Activated CD8-positive, alpha-beta memory T cell treated with anti-CD3 and anti-CD28 coated beads for 36 hours (primary cell): Measurements from ENCODE around the gene ZBTB9. TPM values are rescaled to one million over a fixed set of nuclear protein-coding genes. Genes with fewer than 3 reads are reported as not detected.
"Not testable (repeated sequence)": the region's sequence is repeated elsewhere in the genome, so short reads cannot be mapped to it uniquely, and the experiment has no call there.

Experiments
- CTCF ChIA-PET: fragments of 350-600 bp; sonication (Branson Sonifier 250); formaldehyde crosslinking; loops from one replicate; lab custom pipeline; 2021; ENCODE audit warnings: antibody characterized with exemption; lab: Charles Lee
- POLR2A ChIA-PET: fragments of 350-600 bp; sonication (Branson Sonifier 250); formaldehyde crosslinking; loops from one replicate; lab custom pipeline; 2021; ENCODE audit warnings: antibody characterized with exemption; lab: Charles Lee
- total RNA-seq, 2 experiments: library from RNA; stranded (reverse); gene quantifications; one replicate each; pipeline ENCODE4 v1.2.3, GENCODE V29; 2021

Gene ZBTB9
- total RNA-seq, 2 experiments from 2014 or later, result 14.2 to 15.1 TPM

DNA sequence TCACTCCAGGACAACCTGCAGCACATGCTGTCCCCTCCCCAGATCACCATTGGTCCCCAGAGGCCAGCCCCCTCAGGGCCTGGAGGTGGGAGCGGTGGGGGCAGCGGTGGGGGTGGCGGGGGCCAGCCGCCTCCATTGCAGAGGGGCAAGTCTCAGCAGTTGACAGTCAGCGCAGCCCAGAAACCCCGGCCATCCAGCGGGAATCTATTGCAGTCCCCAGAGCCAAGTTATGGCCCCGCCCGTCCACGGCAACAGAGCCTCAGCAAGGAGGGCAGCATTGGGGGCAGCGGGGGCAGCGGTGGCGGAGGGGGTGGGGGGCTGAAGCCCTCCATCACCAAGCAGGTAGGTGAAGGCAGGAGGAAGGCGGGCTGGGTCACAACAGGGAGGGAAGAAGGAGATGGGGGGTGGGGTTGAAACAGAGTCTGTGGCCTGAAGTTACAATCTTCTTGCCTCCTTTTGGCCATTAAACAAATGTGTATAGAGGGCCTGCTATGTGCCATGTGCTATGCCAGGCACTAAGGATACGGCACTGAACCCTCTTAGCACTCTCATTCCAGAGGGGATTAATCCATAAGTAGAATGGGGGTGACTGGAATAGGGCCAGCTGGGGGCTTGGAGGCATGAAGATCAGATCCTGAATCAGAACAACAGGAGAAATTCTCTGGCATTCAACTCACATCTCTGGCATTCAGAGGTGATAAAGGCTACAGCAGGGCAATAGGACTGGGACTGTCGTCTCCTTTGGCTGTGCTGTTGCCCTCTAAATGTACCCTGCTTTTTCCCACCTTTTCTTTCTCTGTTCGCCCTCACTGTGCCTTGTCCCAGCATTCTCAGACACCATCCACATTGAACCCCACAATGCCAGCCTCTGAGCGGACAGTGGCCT lies 10.5 kb upstream of the ZBTB9 start:
- POLR2A ChIA-PET, result no interaction called here
- CTCF ChIA-PET, result no interaction called here

GRCh38 chr6:33445119-33445603 lies 9.2 kb upstream of the ZBTB9 start:
- ChIA-PET CTCF (interaction anchor here (0.5 kb wide), 1 partner anchor 121 kb away, joined by 3 read pairs; no protein-coding TSS in a partner anchor), POLR2A (no interaction called here)

DNA sequence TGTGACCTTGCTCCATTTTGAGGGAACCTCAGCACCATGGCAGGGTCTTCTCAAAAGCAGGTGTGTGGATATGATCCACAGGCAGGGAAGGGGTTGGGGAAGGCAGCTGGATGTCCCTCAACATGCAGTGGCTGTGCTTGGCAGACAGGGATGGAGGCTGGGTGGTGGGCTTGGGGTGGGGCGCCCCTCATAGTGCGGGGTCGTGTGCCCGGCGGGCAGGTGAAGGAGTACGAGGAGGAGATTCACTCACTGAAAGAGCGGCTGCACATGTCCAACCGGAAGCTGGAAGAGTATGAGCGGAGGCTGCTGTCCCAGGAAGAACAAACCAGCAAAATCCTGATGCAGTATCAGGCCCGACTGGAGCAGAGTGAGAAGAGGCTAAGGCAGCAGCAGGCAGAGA lies 8.0 kb upstream of the ZBTB9 start:
- CTCF ChIA-PET, result interaction anchor here (0.7 kb wide), 1 partner anchor 29 kb away, joined by 3 read pairs; no protein-coding TSS in a partner anchor

GRCh38 chr6:33450434-33450833 lies 3.9 kb upstream of the ZBTB9 start:
- ChIA-PET CTCF (interaction anchor here (1.7 kb wide), 1 partner anchor 11 kb away, joined by 4 read pairs; no protein-coding TSS in a partner anchor), POLR2A (no interaction called here)

More for the DNA sequence above, 8.0 kb upstream of the ZBTB9 start:
- POLR2A ChIA-PET, result no interaction called here

DNA sequence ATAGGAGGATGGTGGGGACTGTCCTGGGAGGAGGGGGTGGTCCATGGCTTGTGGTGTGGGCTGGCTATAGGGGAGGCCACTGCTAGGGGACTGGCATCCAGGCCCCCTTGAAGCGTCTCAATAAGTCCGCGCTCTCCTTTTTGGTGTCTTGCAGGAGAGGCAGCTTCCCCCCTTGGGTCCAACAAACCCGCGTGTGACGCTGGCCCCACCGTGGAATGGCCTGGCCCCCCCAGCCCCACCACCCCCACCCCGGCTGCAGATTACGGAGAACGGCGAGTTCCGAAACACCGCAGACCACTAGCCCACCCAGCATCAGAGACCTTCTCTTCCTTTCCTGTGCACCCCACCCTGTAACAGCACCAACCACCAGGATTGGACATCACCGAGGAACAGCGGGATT lies 2.8 kb upstream of the ZBTB9 start:
- POLR2A ChIA-PET, result no interaction called here
- CTCF ChIA-PET, result no interaction called here

- CTCF ChIA-PET, result no interaction called here
These were observed 1.9 kb upstream of the ZBTB9 start for GRCh38 chr6:33452496-33452895.

GRCh38 chr6:33453393-33454008 lies 875 bp upstream of the ZBTB9 start:
- CTCF ChIA-PET, result interaction anchor here (1.0 to 1.5 kb wide), 4 partner anchors 23 to 126 kb away, joined by 3 to 8 read pairs (median 3); no protein-coding TSS in a partner anchor
- POLR2A ChIA-PET, result interaction anchor here (0.6 to 1.6 kb wide), 8 partner anchors 22 to 136 kb away, joined by 3 to 6 read pairs (median 4); partner anchors contain the start of gene ZBTB22

More at GRCh38 chr6:33452496-33452895, 1.9 kb upstream of the ZBTB9 start:
- POLR2A ChIA-PET, result no interaction called here

DNA sequence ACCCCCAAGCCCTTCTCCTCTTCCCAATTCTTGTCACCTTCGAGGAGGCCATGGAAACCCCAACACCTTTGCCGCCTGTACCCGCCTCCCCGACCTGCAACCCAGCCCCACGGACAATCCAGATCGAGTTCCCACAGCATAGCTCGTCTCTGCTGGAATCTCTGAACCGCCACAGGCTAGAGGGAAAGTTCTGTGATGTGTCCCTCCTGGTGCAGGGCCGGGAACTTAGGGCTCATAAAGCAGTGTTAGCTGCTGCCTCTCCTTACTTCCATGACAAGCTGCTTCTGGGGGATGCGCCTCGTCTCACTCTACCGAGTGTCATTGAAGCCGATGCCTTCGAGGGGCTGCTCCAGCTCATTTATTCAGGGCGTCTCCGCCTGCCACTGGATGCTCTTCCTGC lies 675 bp downstream of the ZBTB9 start:
- CTCF ChIA-PET, result interaction anchor here (0.9 to 1.6 kb wide), 3 partner anchors 24 to 64 kb away, joined by 3 to 8 read pairs (median 6); no protein-coding TSS in a partner anchor
- POLR2A ChIA-PET, result interaction anchor here (1.2 to 1.6 kb wide), 5 partner anchors 29 to 120 kb away, joined by 4 to 6 read pairs (median 5); no protein-coding TSS in a partner anchor

GRCh38 chr6:33456156-33456555 lies 1.8 kb downstream of the ZBTB9 start:
- POLR2A ChIA-PET, result no interaction called here
- CTCF ChIA-PET, result no interaction called here

GRCh38 chr6:33458676-33459075 lies 4.3 kb downstream of the ZBTB9 start:
- POLR2A ChIA-PET, result interaction anchor here (0.6 kb wide), 1 partner anchor 130 kb away, joined by 4 read pairs; a partner anchor contains a TSS
- CTCF ChIA-PET, result no interaction called here

DNA sequence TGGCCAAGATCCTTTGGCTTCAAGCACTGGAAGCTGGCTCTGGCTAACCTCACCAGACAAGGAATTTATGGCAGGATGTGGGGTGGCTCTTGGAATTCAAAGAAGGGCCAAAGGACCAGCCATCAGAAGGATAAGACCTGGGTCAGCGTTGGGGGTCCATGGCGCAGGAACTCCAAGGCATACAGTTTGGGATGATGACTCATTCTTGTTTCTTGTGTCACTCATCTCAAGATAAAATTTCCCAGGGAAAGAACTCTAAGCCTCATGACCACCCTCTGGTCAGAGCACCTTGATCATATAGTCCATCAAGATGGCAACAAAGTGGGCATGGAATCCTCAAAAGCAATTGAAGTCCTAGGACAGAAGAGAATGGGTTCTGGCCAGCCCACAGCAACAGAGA lies 4.8 kb downstream of the ZBTB9 start:
- CTCF ChIA-PET, result no interaction called here
- POLR2A ChIA-PET, result no interaction called here

GRCh38 chr6:33466075-33466735 lies 11.8 kb downstream of the ZBTB9 start:
- CTCF ChIA-PET, result no interaction called here
- POLR2A ChIA-PET, result no interaction called here

GRCh38 chr6:33467091-33467490 lies 12.7 kb downstream of the ZBTB9 start:
- ChIA-PET CTCF (no interaction called here), POLR2A (no interaction called here)

DNA sequence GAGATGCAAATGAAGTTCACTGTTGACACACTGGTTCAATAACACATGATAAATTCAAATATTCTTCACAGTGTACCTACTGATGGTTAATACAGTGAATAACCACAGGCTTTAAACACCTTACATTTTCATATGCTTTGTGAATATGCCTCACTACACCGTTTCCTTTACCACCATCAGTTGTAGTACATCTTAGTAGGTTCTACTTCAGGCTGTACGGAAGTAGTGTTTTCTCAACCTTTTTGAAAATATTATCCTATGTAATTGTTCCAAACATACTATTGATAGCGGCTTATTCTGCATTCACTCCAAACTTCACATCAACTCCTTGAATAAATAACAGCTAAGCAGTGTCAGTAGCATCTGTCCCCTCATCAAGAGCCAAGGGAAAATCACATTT lies 15.3 kb downstream of the ZBTB9 start:
- POLR2A ChIA-PET, result interaction anchor here (0.6 kb wide), 1 partner anchor 15 kb away, joined by 3 read pairs; no protein-coding TSS in a partner anchor
- CTCF ChIA-PET, result no interaction called here

DNA sequence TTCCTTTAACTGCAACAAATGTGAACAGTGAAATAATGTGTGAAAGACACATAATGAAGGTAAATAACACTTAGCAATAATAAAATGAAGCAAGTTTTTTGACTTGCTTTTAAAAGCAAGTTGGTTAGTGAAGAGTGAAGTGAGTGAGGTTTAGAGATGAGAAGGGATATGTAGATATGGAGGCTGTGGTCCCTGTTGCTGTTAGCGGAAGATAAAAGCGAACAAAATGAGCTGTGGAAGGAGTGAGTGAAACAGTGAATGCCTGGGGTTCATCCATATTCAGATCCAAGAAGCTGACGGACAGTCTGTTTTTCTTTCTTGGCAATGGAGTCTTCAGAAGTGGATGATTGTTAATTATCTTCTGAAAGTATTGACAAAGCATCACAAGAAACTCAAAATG lies 23.5 kb downstream of the ZBTB9 start:
- CTCF ChIA-PET, result interaction anchor here (1.6 kb wide), 1 partner anchor 102 kb away, joined by 3 read pairs; the partner anchor contains the start of gene BAK1
- POLR2A ChIA-PET, result interaction anchor here (0.6 kb wide), 1 partner anchor 97 kb away, joined by 4 read pairs; no protein-coding TSS in a partner anchor

- CTCF ChIA-PET, result no interaction called here
- POLR2A ChIA-PET, result no interaction called here
These were observed 26.8 kb downstream of the ZBTB9 start for GRCh38 chr6:33481192-33481591.

DNA sequence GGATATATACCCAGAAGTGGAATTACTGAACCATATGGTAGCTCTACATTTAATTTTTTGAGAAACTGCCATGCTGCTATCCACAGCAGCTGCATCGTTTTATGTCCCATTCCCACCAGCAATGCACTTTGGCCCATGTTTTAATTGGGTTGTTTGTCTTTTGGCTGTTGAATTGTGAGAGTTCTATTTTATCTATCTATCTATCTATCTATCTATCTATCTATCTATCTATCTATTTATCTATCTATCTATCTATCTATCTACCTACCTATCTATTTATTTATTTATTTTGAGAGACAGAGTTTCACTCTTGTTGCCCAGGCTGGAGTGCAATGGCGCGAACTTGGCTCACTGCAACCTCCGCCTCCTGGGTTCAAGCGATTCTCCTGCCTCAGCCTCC lies 28.2 kb downstream of the ZBTB9 start:
- POLR2A ChIA-PET, CTCF ChIA-PET: not testable (repeated sequence)

DNA sequence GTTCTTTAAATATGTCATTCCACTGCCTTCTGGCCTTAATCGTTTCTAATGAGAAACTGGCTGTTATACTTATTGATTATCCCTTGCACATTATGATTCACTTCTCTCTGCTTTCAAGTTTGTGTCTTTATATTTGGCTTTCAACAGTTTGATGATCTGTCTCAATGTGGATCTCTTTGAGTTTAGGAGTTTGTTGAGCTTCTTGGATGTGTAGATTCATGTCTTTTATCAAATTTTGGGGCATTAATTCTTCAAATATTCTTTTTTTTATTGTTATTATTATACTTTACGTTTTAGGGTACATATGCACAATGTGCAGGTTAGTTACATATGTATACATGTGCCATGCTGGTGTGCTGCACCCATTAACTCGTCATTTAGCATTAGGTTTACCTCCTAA lies 29.3 kb downstream of the ZBTB9 start:
- POLR2A ChIA-PET, result no interaction called here
- CTCF ChIA-PET, result no interaction called here

DNA sequence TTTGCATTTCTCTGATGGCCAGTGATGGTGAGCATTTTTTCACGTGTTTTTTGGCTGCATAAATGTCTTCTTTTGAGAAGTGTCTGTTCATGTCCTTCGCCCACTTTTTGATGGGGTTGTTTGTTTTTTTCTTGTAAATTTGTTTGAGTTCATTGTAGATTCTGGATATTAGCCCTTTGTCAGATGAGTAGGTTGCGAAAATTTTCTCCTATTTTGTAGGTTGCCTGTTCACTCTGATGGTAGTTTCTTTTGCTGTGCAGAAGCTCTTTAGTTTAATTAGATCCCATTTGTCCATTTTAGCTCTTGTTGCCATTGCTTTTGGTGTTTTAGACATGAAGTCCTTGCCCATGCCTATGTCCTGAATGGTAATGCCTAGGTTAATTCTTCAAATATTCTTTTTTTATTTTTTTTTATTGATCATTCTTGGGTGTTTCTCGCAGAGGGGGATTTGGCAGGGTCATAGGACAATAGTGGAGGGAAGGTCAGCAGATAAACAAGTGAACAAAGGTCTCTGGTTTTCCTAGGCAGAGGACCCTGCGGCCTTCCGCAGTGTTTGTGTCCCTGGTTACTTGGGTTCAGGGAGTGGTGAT lies 30.4 kb downstream of the ZBTB9 start:
- CTCF ChIA-PET, result not testable (repeated sequence)

More for the DNA sequence above, 30.4 kb downstream of the ZBTB9 start:
- POLR2A ChIA-PET, result interaction anchor here (0.7 kb wide), 2 partner anchors 15 to 144 kb away, joined by 3 read pairs; no protein-coding TSS in a partner anchor
